ENCODE results near the gene CCDC194.

Gene CCDC194

DNA sequence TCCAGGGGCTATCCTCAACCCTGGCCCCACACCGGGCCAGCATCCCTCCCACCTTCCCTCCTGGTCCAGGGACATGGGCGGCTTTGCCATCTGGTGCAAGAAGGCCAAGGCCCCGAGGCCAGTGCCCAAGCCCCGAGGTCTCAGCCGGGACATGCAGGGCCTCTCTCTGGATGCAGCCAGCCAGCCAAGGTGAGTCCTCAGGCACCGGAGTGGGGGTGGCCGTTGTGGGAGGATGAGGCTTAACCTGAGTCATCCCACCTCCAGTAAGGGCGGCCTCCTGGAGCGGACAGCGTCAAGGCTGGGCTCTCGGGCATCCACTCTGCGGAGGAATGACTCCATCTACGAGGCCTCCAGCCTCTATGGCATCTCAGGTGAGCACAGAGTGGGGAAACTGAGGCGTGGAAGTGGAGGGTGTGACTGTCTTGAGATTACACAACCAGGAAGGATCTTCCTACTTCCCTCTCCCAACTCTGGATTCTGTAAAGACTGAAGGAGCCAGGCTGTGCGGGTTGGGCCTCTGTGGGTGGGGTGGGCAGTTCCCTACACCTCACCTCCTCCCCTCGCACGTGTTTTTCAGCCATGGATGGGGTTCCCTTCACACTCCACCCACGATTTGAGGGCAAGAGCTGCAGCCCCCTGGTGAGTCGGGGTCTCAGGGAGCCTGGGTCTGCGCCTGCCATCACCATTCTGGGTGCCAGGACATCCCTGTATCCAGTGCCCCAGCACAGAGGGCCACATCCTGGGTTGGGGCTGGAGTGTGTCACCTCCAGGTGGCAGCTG is 29.6 kb upstream of the CCDC194 start:
- DNase-seq = no peak
- H2AK5ac ChIP-seq (ENCODE audit: low read length) = no peak overlapping the region
- no peak overlapping the region for H2BK120ac ChIP-seq (ENCODE audit: insufficient read depth, low read length, poor library complexity)

DNA sequence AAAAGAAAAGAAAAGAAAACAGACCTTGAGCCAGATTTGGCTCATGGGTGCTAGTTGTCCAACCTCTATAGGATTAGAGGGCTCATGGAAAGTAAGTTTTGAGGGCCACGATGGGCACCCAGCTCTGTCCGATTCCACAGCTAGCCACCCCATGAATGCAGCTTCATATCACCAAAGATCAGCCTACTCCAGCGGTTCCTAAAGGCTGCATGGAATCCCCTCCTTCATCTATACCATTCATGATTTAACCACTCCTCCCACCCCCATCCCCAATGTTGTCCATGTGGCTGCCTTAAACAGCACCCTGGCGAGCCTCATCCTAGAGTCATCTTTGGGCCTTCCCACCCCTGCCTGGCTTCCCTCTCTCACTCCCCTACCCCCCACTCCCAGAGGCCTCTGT is 27.9 kb upstream of the CCDC194 start:
- DNase-seq = no peak
- Histone ChIP-seq H4K8ac (ENCODE audit: low read depth, low read length) (no peak overlapping the region), H2AFZ (ENCODE audit: insufficient read depth, low read length, poor library complexity) (no peak overlapping the region), H4K12ac (ENCODE audit: low read depth, low read length) (no peak overlapping the region), H3K23ac (ENCODE audit: low read length) (no peak overlapping the region), H3K4me3 (ENCODE audit: low read depth, low read length) (no peak overlapping the region), H3K4me1 (ENCODE audit: control insufficient read depth in 1 of 2, insufficient read depth in 2 of 2, low read length in 2 of 2) (peaks cover 10 to 16% of the 10 kb centered on the region in 2 experiments), H3K9me3 (ENCODE audit: insufficient read depth, low read depth, low read length) (no peaks in the 10 kb centered on the region), H2BK5ac (ENCODE audit: low read depth, low read length, poor library complexity) (no peak overlapping the region), H2BK12ac (ENCODE audit: low read length) (no peak overlapping the region), H3K4me2 (ENCODE audit: low read length) (no peak overlapping the region), H2BK120ac (ENCODE audit: insufficient read depth, low read length, poor library complexity) (no peak overlapping the region), H2AK5ac (ENCODE audit: low read length) (no peak overlapping the region), H4K91ac (ENCODE audit: low read depth, low read length) (no peak overlapping the region), H3K4ac (ENCODE audit: low read depth, low read length) (no peak overlapping the region), H3K14ac (ENCODE audit: low read length) (no peak overlapping the region), H3K36me3 (ENCODE audit: control insufficient read depth in 1 of 2, insufficient read depth in 2 of 2, low read length in 2 of 2) (peaks cover 5 to 6% of the 10 kb centered on the region in 2 experiments), H3K79me1 (ENCODE audit: low read length) (peaks cover 10% of the 10 kb centered on the region), H3K9ac (ENCODE audit: low read length) (no peak overlapping the region), H3K18ac (ENCODE audit: low read length) (no peak overlapping the region), H3K27me3 (ENCODE audit: insufficient read depth, low read length) (no peaks in the 10 kb centered on the region), H3K79me2 (ENCODE audit: control insufficient read depth, insufficient read depth, low read length, poor library complexity) (peaks cover 6% of the 10 kb centered on the region), H3K27ac (ENCODE audit: low read depth, low read length) (no peak overlapping the region)
- no CpG with 5 or more reads among the region's 4 CpGs for WGBS (ENCODE audit: extremely low coverage, insufficient coverage, insufficient read length)

More for the DNA sequence above, 29.6 kb upstream of the CCDC194 start:
- Histone ChIP-seq H3K9me3 (ENCODE audit: insufficient read depth, low read depth, low read length) (no peaks in the 10 kb centered on the region), H4K12ac (ENCODE audit: low read depth, low read length) (no peak overlapping the region), H3K4ac (ENCODE audit: low read depth, low read length) (no peak overlapping the region), H2AFZ (ENCODE audit: insufficient read depth, low read length, poor library complexity) (no peak overlapping the region), H3K79me1 (ENCODE audit: low read length) (peaks cover 10% of the 10 kb centered on the region), H3K27me3 (ENCODE audit: insufficient read depth, low read length) (no peaks in the 10 kb centered on the region), H3K4me3 (ENCODE audit: low read depth, low read length) (no peak overlapping the region), H3K27ac (ENCODE audit: low read depth, low read length) (no peak overlapping the region), H3K18ac (ENCODE audit: low read length) (no peak overlapping the region), H3K23ac (ENCODE audit: low read length) (no peak overlapping the region), H2BK12ac (ENCODE audit: low read length) (no peak overlapping the region), H3K14ac (ENCODE audit: low read length) (no peak overlapping the region), H3K9ac (ENCODE audit: low read length) (no peak overlapping the region), H4K91ac (ENCODE audit: low read depth, low read length) (no peak overlapping the region), H3K79me2 (ENCODE audit: control insufficient read depth, insufficient read depth, low read length, poor library complexity) (peaks cover 6% of the 10 kb centered on the region), H3K4me2 (ENCODE audit: low read length) (no peak overlapping the region), H3K36me3 (ENCODE audit: control insufficient read depth in 1 of 2, insufficient read depth in 2 of 2, low read length in 2 of 2) (peaks cover 5 to 6% of the 10 kb centered on the region in 2 experiments), H2BK5ac (ENCODE audit: low read depth, low read length, poor library complexity) (no peak overlapping the region), H3K4me1 (ENCODE audit: control insufficient read depth in 1 of 2, insufficient read depth in 2 of 2, low read length in 2 of 2) (peaks cover 10 to 16% of the 10 kb centered on the region in 2 experiments), H4K8ac (ENCODE audit: low read depth, low read length) (no peak overlapping the region)
- no CpG with 5 or more reads among the region's 20 CpGs for WGBS (ENCODE audit: extremely low coverage, insufficient coverage, insufficient read length)

DNA sequence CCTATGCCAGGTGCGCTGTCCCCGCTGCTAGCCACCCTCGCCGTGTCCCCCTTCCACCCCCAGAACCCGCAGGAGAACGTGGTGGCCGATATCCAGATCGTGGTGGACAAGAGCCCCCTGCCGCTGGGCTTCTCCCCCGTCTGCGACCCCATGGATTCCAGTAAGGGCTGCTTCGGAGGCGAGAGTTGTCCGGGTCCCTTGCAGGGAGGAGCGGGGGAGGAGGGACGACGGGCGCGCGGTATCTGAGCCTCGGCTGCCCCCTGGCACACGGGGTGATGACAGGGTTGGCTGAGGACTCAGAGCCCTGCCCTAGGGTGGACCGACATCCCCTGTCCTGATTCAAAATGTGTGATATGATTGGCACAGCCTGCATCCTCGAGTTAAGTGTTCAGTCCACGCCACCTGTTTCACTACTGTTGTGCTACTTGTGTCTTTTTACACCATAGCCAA is 26.5 kb upstream of the CCDC194 start:
- Histone ChIP-seq H3K9me3 (ENCODE audit: insufficient read depth, low read depth, low read length) (no peaks in the 10 kb centered on the region), H3K27ac (ENCODE audit: low read depth, low read length) (no peak overlapping the region), H2BK12ac (ENCODE audit: low read length) (no peak overlapping the region), H3K23ac (ENCODE audit: low read length) (no peak overlapping the region), H2BK120ac (ENCODE audit: insufficient read depth, low read length, poor library complexity) (peak overlapping the region; percentile 57), H2AK5ac (ENCODE audit: low read length) (peak overlapping the region; percentile 5), H3K27me3 (ENCODE audit: insufficient read depth, low read length) (no peaks in the 10 kb centered on the region), H3K9ac (ENCODE audit: low read length) (no peak overlapping the region), H3K4ac (ENCODE audit: low read depth, low read length) (peak overlapping the region; percentile 61), H3K4me2 (ENCODE audit: low read length) (peak overlapping the region; percentile 72), H4K12ac (ENCODE audit: low read depth, low read length) (peak overlapping the region; percentile 66), H3K18ac (ENCODE audit: low read length) (peak overlapping the region; percentile 81), H4K91ac (ENCODE audit: low read depth, low read length) (peak overlapping the region; percentile 88), H4K8ac (ENCODE audit: low read depth, low read length) (peak overlapping the region; percentile 80), H2AFZ (ENCODE audit: insufficient read depth, low read length, poor library complexity) (peak overlapping the region; percentile 91), H3K4me1 (ENCODE audit: control insufficient read depth in 1 of 2, insufficient read depth in 2 of 2, low read length in 2 of 2) (peaks cover 10 to 16% of the 10 kb centered on the region in 2 experiments), H3K36me3 (ENCODE audit: control insufficient read depth in 1 of 2, insufficient read depth in 2 of 2, low read length in 2 of 2) (peaks cover 5 to 6% of the 10 kb centered on the region in 2 experiments), H3K14ac (ENCODE audit: low read length) (peak overlapping the region; percentile 83), H3K79me1 (ENCODE audit: low read length) (peaks cover 10% of the 10 kb centered on the region), H3K79me2 (ENCODE audit: control insufficient read depth, insufficient read depth, low read length, poor library complexity) (peaks cover 6% of the 10 kb centered on the region), H3K4me3 (ENCODE audit: low read depth, low read length) (peak overlapping the region; percentile 87), H2BK5ac (ENCODE audit: low read depth, low read length, poor library complexity) (no peak overlapping the region)
- no CpG with 5 or more reads among the region's 25 CpGs for WGBS (ENCODE audit: extremely low coverage, insufficient coverage, insufficient read length)
- DNase-seq = peak; percentile 4 to 54

DNA sequence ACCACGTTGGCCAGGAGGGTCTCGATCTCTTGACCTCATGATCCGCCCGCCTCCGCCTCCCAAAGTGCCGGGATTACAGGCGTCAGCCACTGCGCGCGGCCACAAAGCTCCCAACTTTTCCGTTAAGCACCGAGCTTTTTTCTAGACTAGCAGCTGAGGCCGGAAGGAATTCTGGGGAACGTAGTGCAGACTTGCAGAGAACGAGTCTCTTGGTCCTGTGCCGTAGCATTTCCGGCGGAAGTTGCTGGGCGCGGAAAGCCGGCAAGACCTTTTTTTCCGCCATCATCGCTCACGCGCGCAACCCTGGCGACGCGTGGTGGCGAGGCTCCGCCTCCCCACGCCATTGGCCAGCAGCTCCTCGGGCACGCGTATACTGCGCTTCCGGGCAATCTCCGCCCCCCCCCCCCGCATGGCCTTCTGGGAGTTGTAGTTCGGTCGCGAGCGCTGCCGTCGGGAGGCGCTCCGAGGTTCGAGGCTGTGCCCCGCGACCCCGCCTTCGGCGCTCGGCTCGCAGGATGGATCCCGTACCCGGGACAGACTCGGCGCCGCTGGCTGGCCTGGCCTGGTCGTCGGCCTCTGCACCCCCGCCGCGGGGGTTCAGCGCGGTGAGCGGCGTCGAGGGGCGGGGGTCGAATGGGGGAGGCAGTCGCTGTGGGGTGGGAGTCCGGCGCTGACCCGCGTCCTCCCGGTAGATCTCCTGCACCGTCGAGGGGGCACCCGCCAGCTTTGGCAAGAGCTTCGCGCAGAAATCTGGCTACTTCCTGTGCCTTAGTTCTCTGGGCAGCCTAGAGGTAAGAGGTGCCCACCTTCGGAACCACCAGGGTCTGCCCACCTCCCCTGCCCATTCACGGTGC is 25.9 kb upstream of the CCDC194 start, which contains the start of gene MVB12A:
MVB12A (plus strand) TSS at position 427 of the 854 bp plus-strand sequence; CDS start at position 516, 89 bp downstream.
- Histone ChIP-seq H2AFZ (ENCODE audit: insufficient read depth, low read length, poor library complexity) (peak within 1 kb of the TSS; percentile 91), H3K23ac (ENCODE audit: low read length) (no peak within 1 kb of the TSS), H3K27ac (ENCODE audit: low read depth, low read length) (peak within 1 kb of the TSS; percentile 79), H3K9me3 (ENCODE audit: insufficient read depth, low read depth, low read length) (no peaks in the 10 kb centered on the region), H2BK12ac (ENCODE audit: low read length) (peak within 1 kb of the TSS; percentile 15), H3K79me1 (ENCODE audit: low read length) (peaks cover 10% of the 10 kb centered on the region), H3K18ac (ENCODE audit: low read length) (peak within 1 kb of the TSS; percentile 81), H2BK120ac (ENCODE audit: insufficient read depth, low read length, poor library complexity) (peak within 1 kb of the TSS; percentile 57), H4K91ac (ENCODE audit: low read depth, low read length) (peak within 1 kb of the TSS; percentile 88), H3K4me1 (ENCODE audit: control insufficient read depth in 1 of 2, insufficient read depth in 2 of 2, low read length in 2 of 2) (peaks cover 10 to 15% of the 10 kb centered on the region in 2 experiments), H3K36me3 (ENCODE audit: control insufficient read depth in 1 of 2, insufficient read depth in 2 of 2, low read length in 2 of 2) (peaks cover 5 to 6% of the 10 kb centered on the region in 2 experiments), H3K4me3 (ENCODE audit: low read depth, low read length) (peak within 1 kb of the TSS; percentile 87), H3K4ac (ENCODE audit: low read depth, low read length) (peak within 1 kb of the TSS; percentile 61), H3K9ac (ENCODE audit: low read length) (no peak within 1 kb of the TSS), H3K27me3 (ENCODE audit: insufficient read depth, low read length) (no peaks in the 10 kb centered on the region), H3K79me2 (ENCODE audit: control insufficient read depth, insufficient read depth, low read length, poor library complexity) (peaks cover 6% of the 10 kb centered on the region), H2BK5ac (ENCODE audit: low read depth, low read length, poor library complexity) (peak within 1 kb of the TSS; percentile 18), H3K4me2 (ENCODE audit: low read length) (peak within 1 kb of the TSS; percentile 72), H3K14ac (ENCODE audit: low read length) (peak within 1 kb of the TSS; percentile 83), H4K8ac (ENCODE audit: low read depth, low read length) (peak within 1 kb of the TSS; percentile 90), H2AK5ac (ENCODE audit: low read length) (peak within 1 kb of the TSS; percentile 5), H4K12ac (ENCODE audit: low read depth, low read length) (peak within 1 kb of the TSS; percentile 74)
- no CpG with 5 or more reads among the region's 85 CpGs for WGBS (ENCODE audit: extremely low coverage, insufficient coverage, insufficient read length)
- DNase-seq = peak; percentile 98 to 99

Data from trophoblast cell (in vitro differentiated cells and primary cell).